PC-3 (cell line): ENCODE measurements around the gene CDH13. TPM values are rescaled to one million over a fixed set of nuclear protein-coding genes. Genes with fewer than 3 reads are reported as not detected.

Experiments used
- ATAC-seq: fragments of 200-7000 bp; cut with Tn5 transposase; 2 replicates; pipeline ENCODE4 v1.9.1; 2020; ENCODE audit warnings: mild to moderate bottlenecking, moderate library complexity
- BruUV-seq: library from RNA; stranded (reverse); fragments of 400-500 nt; replicated peaks from 2 replicates; lab custom pipeline; 2021; lab: Mats Ljungman, UMichigan
- CTCF ChIA-PET: fragments of 300-600 bp; sonication (Branson Sonifier 250); formaldehyde crosslinking; loops from one replicate; lab custom pipeline; 2022; ENCODE audit warnings: antibody characterized with exemption; lab: Charles Lee
- POLR2A ChIA-PET: fragments of 300-600 bp; sonication (Branson Sonifier 250); formaldehyde crosslinking; loops from one replicate; lab custom pipeline; 2022; ENCODE audit warnings: antibody characterized with exemption; ENCODE audit not compliant: unreplicated experiment; lab: Charles Lee
- DNase-seq: peaks from one replicate; pipeline ENCODE4 v3.0.0-alpha.2; 2015
- H2AFZ ChIP-seq: fragments of 300-600 bp; sonication (generic); 2 replicates; pipeline ENCODE4 v1.6.0; 2016; ENCODE audit warnings: antibody characterized with exemption, low read length
- H3F3A ChIP-seq: fragments of 300-600 bp; sonication (generic); one replicate; pipeline ENCODE4 v1.6.0; 2017; ENCODE audit warnings: antibody characterized with exemption, low read length, control low read depth, mild to moderate bottlenecking; ENCODE audit not compliant: unreplicated experiment
- H3K27ac ChIP-seq: fragments of 300-600 bp; sonication (generic); 2 replicates; pipeline ENCODE4 v1.5.1; 2016; ENCODE audit warnings: mild to moderate bottlenecking, low read length
- H3K27me3 ChIP-seq: fragments of 300-600 bp; sonication (generic); 2 replicates; pipeline ENCODE4 v1.6.1; 2016; ENCODE audit warnings: low read length, mixed read lengths
- H3K36me3 ChIP-seq: fragments of 300-600 bp; sonication (generic); 2 replicates; pipeline ENCODE4 v1.6.1; 2016; ENCODE audit warnings: low read depth, mixed run types, low read length, mixed read lengths
- H3K4me1 ChIP-seq: fragments of 300-600 bp; sonication (generic); 2 replicates; pipeline ENCODE4 v1.5.1; 2016; ENCODE audit warnings: low read length; ENCODE audit not compliant: insufficient read depth
- H3K4me2 ChIP-seq: fragments of 300-600 bp; sonication (generic); 2 replicates; pipeline ENCODE4 v1.6.0; 2016; ENCODE audit warnings: low read length
- H3K4me3 ChIP-seq: fragments of 300-600 bp; sonication (generic); 2 replicates; pipeline ENCODE4 v1.5.1; 2016; ENCODE audit warnings: mild to moderate bottlenecking, low read length, mixed read lengths
- H3K79me2 ChIP-seq: fragments of 300-600 bp; sonication (generic); 2 replicates; pipeline ENCODE4 v1.6.1; 2017; ENCODE audit warnings: low read length, mixed read lengths
- H3K9ac ChIP-seq: fragments of 300-600 bp; sonication (generic); 2 replicates; pipeline ENCODE4 v1.6.0; 2016; ENCODE audit warnings: mild to moderate bottlenecking, low read length
- H3K9me2 ChIP-seq: fragments of 300-600 bp; sonication (generic); replicated peaks from 2 replicates; pipeline ENCODE4 v1.6.1; 2016; ENCODE audit warnings: mixed run types, low read length, mixed read lengths
- H3K9me3 ChIP-seq: fragments of 300-600 bp; sonication (generic); 2 replicates; pipeline ENCODE4 v1.6.1; 2016; ENCODE audit warnings: low read length, mixed read lengths
- H4K20me1 ChIP-seq: fragments of 300-600 bp; sonication (generic); 2 replicates; pipeline ENCODE4 v1.6.1; 2016; ENCODE audit warnings: low read length, mixed read lengths
- CTCF ChIP-seq: fragments of 300-600 bp; sonication (generic); conservative IDR thresholded peaks from 2 replicates; pipeline ENCODE4 v1.5.1; 2017; ENCODE audit warnings: antibody characterized with exemption, low read depth, mild to moderate bottlenecking, low read length
- EZH2 ChIP-seq: fragments of 300-600 bp; sonication (generic); IDR thresholded peaks from one replicate; pipeline ENCODE4 v1.6.1; 2017; ENCODE audit warnings: antibody characterized with exemption, mild to moderate bottlenecking, low read length; ENCODE audit not compliant: unreplicated experiment
- EZH2phosphoT487 ChIP-seq: fragments of 300-600 bp; sonication (generic); IDR thresholded peaks from 2 replicates; pipeline ENCODE4 v1.6.1; 2018; ENCODE audit warnings: mild to moderate bottlenecking, antibody characterized with exemption, low read length, borderline replicate concordance
- intact Hi-C: fragments of 100-400 bp; cut with micrococcal nuclease; formaldehyde crosslinking; loops from 2 replicates; pipeline ENCODE4 v1.9.0; 2023
- total RNA-seq: library from RNA; depleted of rRNA; stranded (reverse); fragments of >200 nt; gene quantifications from 2 replicates; pipeline ENCODE4 v1.2.3, GENCODE V29; 2014

CDH13 gene
- total RNA-seq, 1 experiment from 2014 or later: 0.36 TPM

GRCh38 chr16:83315271-83315670 is 688.5 kb downstream of the CDH13 start:
- Histone ChIP-seq H3F3A (no peaks in the 10 kb centered on the region), H2AFZ (no peak overlapping the region), H3K36me3 (no peaks in the 10 kb centered on the region), H4K20me1 (no peaks in the 10 kb centered on the region), H3K9me2 (no peaks in the 10 kb centered on the region), H3K27me3 (no peaks in the 10 kb centered on the region; the same call in 1 of the 2 replicates), H3K27ac (no peak overlapping the region), H3K9me3 (no peaks in the 10 kb centered on the region), H3K79me2 (no peaks in the 10 kb centered on the region), H3K4me3 (no peak overlapping the region), H3K9ac (no peak overlapping the region), H3K4me1 (no peaks in the 10 kb centered on the region), H3K4me2 (no peak overlapping the region)
- ATAC-seq (no peak), DNase-seq (no peak)
- ChIA-PET CTCF (no interaction called here), POLR2A (no interaction called here)
- TF ChIP-seq EZH2 (no peak), CTCF (no peak), EZH2phosphoT487 (no peak)
- intact Hi-C loops: no loop called here
- BruUV-seq: no TSS peak

GRCh38 chr16:83316458-83316857 is 689.7 kb downstream of the CDH13 start:
- H3K27ac ChIP-seq: no peak overlapping the region
- CTCF ChIA-PET: no interaction called here

More at GRCh38 chr16:83316458-83316857, 689.7 kb downstream of the CDH13 start:
- DNase-seq (no peak), ATAC-seq (no peak)
- no peaks in the 10 kb centered on the region for H3K36me3 ChIP-seq
- no peak overlapping the region for H3K9ac ChIP-seq
- H3K79me2 ChIP-seq: no peaks in the 10 kb centered on the region
- no peak overlapping the region for H3K4me2 ChIP-seq
- no peaks in the 10 kb centered on the region for H3K9me3 ChIP-seq
- TF ChIP-seq EZH2phosphoT487: no peak
- TF ChIP-seq EZH2: no peak
- TF ChIP-seq CTCF: no peak
- H3K9me2 ChIP-seq: no peaks in the 10 kb centered on the region
- no peaks in the 10 kb centered on the region; the same call in 1 of the 2 replicates for H3K27me3 ChIP-seq
- no peaks in the 10 kb centered on the region for H3F3A ChIP-seq
- POLR2A ChIA-PET: no interaction called here
- intact Hi-C loops: no loop called here
- BruUV-seq: no TSS peak
- H3K4me1 ChIP-seq: no peaks in the 10 kb centered on the region
- H3K4me3 ChIP-seq: no peak overlapping the region
- no peaks in the 10 kb centered on the region for H4K20me1 ChIP-seq
- no peak overlapping the region for H2AFZ ChIP-seq
